ENCODE measurements around the gene LACTB. TPM values are rescaled to one million over a fixed set of nuclear protein-coding genes. Genes with fewer than 3 reads are reported as not detected.

Gene LACTB
- total and polyA plus RNA-seq, 2 of the 13 experiments (the other 11 are each of a cell fraction or from before 2014, with no cell fraction given) = 14.8 to 23.0 TPM

DNA sequence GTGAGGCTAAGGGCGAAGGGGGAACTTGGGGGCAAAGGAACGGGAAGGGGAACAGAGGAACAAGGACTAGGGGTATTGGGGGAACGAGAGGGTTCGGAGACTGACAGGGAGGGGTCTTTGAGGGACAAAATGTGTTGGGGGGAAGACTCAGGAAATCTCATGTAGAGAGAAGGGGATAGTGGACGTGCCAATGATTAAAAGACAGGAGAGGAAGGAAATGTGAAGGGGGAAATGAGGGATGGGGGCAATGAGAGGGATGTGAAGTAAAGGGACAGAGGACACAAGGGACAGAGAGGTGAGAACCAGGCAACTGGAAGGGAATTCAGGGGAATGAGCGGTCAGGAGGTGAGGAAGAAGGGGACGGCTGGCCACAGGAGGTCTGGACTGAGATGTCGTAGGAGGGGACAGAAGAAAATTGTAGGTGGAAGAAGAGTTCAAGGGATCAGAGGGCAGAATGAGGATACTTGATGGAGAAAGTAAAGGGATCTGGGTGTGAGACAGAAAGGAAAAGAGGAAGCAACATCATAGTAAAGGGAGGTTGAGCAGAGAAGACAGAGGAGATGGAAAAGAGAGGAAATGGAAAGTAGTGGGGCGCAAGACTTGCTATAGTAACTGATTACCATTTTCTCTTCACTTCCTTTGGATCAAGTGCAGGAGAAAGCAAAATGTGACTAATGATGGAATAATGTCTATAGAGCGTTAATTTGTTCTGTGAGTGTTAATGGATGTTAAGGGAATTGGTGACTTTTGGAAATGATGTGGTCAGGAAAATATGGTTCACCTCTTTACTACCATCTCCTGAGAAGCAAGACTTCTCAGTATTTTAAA is 68.5 kb downstream of the LACTB start:
- intact Hi-C loops (cut with micrococcal nuclease; ENCODE audit: unreplicated experiment) = loop anchor here (5.0 kb wide), 1 partner anchor 87 kb away; the partner anchor contains the start of gene APH1B
- CTCF ChIA-PET (ENCODE audit: low intra/inter-chr PET ratio, low total read pairs) = no interaction called here

More for the DNA sequence above, 68.5 kb downstream of the LACTB start:
- no peaks in the 10 kb centered on the region for H3K9me3 ChIP-seq (ENCODE audit: low read length)
- no peak for TF ChIP-seq ZNF556 (CRISPR knock-in tag; IDR thresholded peaks at IDR 0.05; ENCODE audit: borderline replicate concordance)
- no peak for TF ChIP-seq ZNF337 (CRISPR knock-in tag; IDR thresholded peaks at IDR 0.05; ENCODE audit: borderline replicate concordance, low read depth)
- TF ChIP-seq, protein P1, sequence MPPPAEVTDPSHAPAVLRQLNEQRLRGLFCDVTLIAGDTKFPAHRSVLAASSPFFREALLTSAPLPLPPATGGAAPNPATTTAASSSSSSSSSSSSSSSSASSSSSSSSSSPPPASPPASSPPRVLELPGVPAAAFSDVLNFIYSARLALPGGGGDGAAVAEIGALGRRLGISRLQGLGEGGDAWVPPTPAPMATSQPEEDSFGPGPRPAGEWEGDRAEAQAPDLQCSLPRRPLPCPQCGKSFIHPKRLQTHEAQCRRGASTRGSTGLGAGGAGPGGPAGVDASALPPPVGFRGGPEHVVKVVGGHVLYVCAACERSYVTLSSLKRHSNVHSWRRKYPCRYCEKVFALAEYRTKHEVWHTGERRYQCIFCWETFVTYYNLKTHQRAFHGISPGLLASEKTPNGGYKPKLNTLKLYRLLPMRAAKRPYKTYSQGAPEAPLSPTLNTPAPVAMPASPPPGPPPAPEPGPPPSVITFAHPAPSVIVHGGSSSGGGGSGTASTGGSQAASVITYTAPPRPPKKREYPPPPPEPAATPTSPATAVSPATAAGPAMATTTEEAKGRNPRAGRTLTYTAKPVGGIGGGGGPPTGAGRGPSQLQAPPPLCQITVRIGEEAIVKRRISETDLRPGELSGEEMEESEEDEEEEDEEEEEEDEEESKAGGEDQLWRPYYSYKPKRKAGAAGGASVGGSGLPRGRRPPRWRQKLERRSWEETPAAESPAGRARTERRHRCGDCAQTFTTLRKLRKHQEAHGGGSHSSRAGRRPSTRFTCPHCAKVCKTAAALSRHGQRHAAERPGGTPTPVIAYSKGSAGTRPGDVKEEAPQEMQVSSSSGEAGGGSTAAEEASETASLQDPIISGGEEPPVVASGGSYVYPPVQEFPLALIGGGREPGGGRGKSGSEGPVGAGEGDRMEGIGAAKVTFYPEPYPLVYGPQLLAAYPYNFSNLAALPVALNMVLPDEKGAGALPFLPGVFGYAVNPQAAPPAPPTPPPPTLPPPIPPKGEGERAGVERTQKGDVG (CRISPR knock-in tag; IDR thresholded peaks at IDR 0.05; ENCODE audit: borderline replicate concordance) = no peak
- no peak for TF ChIP-seq PHF20 (CRISPR knock-in tag; IDR thresholded peaks at IDR 0.05)
- no peak for TF ChIP-seq ZNF75D (CRISPR knock-in tag; IDR thresholded peaks at IDR 0.05; ENCODE audit: borderline replicate concordance)
- TF ChIP-seq ZNF431 (CRISPR knock-in tag; IDR thresholded peaks at IDR 0.05; ENCODE audit: borderline replicate concordance, low read depth) = no peak
- no peak for TF ChIP-seq KLF16 (CRISPR knock-in tag; IDR thresholded peaks at IDR 0.05)
- no peak for TF ChIP-seq MIXL1 (CRISPR knock-in tag; IDR thresholded peaks at IDR 0.05)
- TF ChIP-seq ZNF761 (CRISPR knock-in tag; conservative IDR thresholded peaks at IDR 0.05) = no peak
- TF ChIP-seq, protein P2, sequence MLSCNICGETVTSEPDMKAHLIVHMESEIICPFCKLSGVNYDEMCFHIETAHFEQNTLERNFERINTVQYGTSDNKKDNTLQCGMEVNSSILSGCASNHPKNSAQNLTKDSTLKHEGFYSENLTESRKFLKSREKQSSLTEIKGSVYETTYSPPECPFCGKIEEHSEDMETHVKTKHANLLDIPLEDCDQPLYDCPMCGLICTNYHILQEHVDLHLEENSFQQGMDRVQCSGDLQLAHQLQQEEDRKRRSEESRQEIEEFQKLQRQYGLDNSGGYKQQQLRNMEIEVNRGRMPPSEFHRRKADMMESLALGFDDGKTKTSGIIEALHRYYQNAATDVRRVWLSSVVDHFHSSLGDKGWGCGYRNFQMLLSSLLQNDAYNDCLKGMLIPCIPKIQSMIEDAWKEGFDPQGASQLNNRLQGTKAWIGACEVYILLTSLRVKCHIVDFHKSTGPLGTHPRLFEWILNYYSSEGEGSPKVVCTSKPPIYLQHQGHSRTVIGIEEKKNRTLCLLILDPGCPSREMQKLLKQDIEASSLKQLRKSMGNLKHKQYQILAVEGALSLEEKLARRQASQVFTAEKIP (CRISPR knock-in tag; IDR thresholded peaks at IDR 0.05; ENCODE audit: borderline replicate concordance) = no peak
- TF ChIP-seq NFE2L1 (CRISPR knock-in tag; IDR thresholded peaks at IDR 0.05; ENCODE audit: borderline replicate concordance) = no peak
- no peak for TF ChIP-seq ZNF747 (CRISPR knock-in tag; IDR thresholded peaks at IDR 0.05; ENCODE audit: borderline replicate concordance)
- TF ChIP-seq ZNF367 (CRISPR knock-in tag; IDR thresholded peaks at IDR 0.05; ENCODE audit: borderline replicate concordance) = no peak
- no peak for TF ChIP-seq ARNT2 (CRISPR knock-in tag; IDR thresholded peaks at IDR 0.05; ENCODE audit: low read depth)
- no peak for TF ChIP-seq NFE2L2 (IDR thresholded peaks at IDR 0.05; ENCODE audit: low read length)
- TF ChIP-seq ZZZ3 (CRISPR knock-in tag; IDR thresholded peaks at IDR 0.05; ENCODE audit: borderline replicate concordance) = no peak
- peaks cover 17% of the 10 kb centered on the region for H3K79me2 ChIP-seq (ENCODE audit: insufficient read depth, low read length)
- no peaks in the 10 kb centered on the region for H3K36me3 ChIP-seq (replicated peaks in 1 of 2; ENCODE audit: control insufficient read depth in 1 of 2, insufficient read depth in 2 of 2, low read length in 2 of 2)
- in situ Hi-C loops (cut with HindIII; ENCODE audit: extremely low pct_ligation_motif_present, low pct_unique_long_range_greater_than_20kb) = no loop called here
- POLR2A ChIA-PET = interaction anchor here (0.6 to 2.9 kb wide), 4 partner anchors 10 to 42 kb away, joined by 3 to 26 read pairs (median 3); partner anchors contain the start of gene RPS27L
- peaks cover 75% of the 10 kb centered on the region for H3K4me1 ChIP-seq (ENCODE audit: insufficient read depth, low read length)
- BruUV-seq (replicated peaks) = TSS peak; percentile 57
- no peak for DNase-seq (ENCODE audit: low spot score)
- peak overlapping the region; percentile 69 for H3K9ac ChIP-seq (ENCODE audit: insufficient read depth, low read depth, low read length)
- H4K20me1 ChIP-seq (ENCODE audit: insufficient read depth, low read length) = no peaks in the 10 kb centered on the region
- no peak for ATAC-seq
- H3K27me3 ChIP-seq (ENCODE audit: control insufficient read depth in 1 of 2, insufficient read depth in 2 of 2, low read length in 2 of 2) = no peaks in the 10 kb centered on the region; a peak in 1 of 5 replicates
- no peak overlapping the region for H3K27ac ChIP-seq (ENCODE audit: extremely low read length, insufficient read depth, low read length)
- no peak overlapping the region for H2AFZ ChIP-seq (ENCODE audit: low read length)
- peak overlapping the region; percentile 98 for H3K4me2 ChIP-seq (ENCODE audit: low read depth, low read length)
- WGBS (ENCODE audit: low lambda C conversion rate) = 14% methylated on average over 10 of the region's 10 CpGs
- H3K4me3 ChIP-seq (replicated peaks in 1 of 3; ENCODE audit: insufficient read depth in 1 of 3, low read depth in 2 of 3, low read length in 3 of 3) = peak overlapping the region; percentile 82 to 93 (median 85)
- FAIRE-seq = no peak

Data from HepG2 (cell line).